ENCODE measurements around the gene ARMC3.
"Not testable (repeated sequence)": the region's sequence is repeated elsewhere in the genome, so short reads cannot be mapped to it uniquely, and the experiment has no call there.

ARMC3 gene

DNA sequence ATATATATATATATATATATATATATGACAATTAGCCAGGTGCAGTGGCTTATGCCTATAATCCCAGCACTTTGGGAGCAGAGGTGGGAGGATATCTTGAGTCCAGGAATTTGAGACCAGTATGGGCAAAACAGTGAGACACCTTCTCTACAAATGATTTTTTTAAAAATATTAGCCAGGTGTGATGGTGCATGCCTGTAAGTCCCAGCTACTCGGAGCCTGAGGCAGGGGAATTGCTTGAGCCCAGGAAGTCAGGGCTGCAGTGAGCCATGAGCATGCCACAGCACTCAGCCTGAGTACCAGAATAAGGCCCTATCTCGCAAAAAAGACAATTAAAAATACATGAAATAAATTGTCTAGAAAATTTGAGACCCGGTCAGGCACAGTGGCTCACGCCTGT, 120.3 kb downstream of the ARMC3 start:
- DNase-seq (ENCODE audit: low read depth, low spot score) = no peak

- DNase-seq (ENCODE audit: low read depth, low spot score) = no peak
Observed at GRCh38 chr10:23051278-23051677, 123.4 kb downstream of the ARMC3 start.

DNA sequence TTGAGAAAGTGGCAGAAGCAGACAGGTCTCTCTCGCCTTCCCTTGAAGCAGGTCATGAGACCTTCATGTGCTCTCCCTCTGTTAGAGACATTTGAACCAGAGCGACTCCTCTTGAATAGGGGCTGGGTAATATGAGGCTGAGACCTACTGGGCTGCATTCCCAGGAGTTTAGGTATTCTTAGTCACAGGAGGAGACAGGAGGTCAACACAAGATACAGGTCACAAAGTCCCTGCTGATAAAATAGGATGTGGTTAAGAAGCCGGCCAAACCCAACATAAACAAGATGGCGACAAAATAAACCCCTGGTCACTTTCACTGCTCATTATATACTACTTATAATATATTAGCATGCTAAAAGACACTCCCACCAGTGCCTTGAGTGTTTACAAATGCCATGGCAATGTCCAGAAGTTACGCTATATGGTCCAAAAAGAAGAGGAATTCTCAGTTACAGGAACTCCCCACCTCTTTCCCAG, 124.0 kb downstream of the ARMC3 start:
- DNase-seq (ENCODE audit: low read depth, low spot score) = no peak

GRCh38 chr10:23053036-23053435, 125.2 kb downstream of the ARMC3 start:
- DNase-seq (ENCODE audit: low read depth, low spot score) = no peak

GRCh38 chr10:23055424-23056185, 127.8 kb downstream of the ARMC3 start:
- no peak for DNase-seq (ENCODE audit: low read depth, low spot score)

- DNase-seq (ENCODE audit: low read depth, low spot score) = no peak
Observed at GRCh38 chr10:23056186-23056579, 128.3 kb downstream of the ARMC3 start.

DNA sequence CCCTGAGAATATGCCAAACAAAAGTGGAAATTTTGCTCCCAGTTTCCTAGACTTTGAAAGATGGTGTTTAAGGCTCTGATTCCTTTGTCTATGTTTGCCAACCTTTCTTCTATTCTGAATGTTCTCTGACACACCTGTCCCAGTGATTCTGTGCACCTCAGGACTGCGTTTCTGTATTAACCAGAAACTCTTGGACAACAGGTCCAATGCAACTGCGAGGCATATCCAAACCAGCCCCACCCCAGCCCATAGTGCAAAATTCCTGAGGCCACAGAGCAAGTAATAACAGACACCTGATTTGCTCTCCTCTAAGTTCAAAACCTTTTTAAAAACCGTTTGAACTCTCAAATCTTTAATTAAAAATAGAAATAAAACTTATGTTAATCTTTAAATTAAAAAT, 130.5 kb downstream of the ARMC3 start:
- DNase-seq (ENCODE audit: low read depth, low spot score) = no peak

DNA sequence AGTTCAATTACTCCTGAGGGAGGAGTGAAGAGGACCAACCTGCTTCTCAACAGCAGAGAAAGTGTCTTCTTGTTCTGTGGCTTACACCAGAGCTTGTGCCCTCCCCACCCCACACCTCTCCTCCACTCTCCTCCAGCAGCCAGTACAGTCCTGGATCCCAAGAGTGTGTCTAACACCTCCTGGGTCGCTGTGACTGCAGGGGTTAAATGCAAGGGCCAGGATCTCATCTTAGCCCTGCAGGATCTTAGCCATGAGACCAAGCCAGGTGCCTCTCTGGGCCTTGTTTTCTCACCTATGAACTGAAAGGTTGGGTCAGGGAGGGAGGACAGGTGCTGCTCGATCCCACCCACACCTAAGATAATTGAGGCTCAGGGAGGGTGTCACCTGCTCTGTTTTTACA, 133.1 kb downstream of the ARMC3 start:
- no peak for DNase-seq (ENCODE audit: low read depth, low spot score)

- peak; percentile 64 for DNase-seq (ENCODE audit: low read depth, low spot score)
Observed at GRCh38 chr10:23063045-23063972, 135.5 kb downstream of the ARMC3 start.

DNA sequence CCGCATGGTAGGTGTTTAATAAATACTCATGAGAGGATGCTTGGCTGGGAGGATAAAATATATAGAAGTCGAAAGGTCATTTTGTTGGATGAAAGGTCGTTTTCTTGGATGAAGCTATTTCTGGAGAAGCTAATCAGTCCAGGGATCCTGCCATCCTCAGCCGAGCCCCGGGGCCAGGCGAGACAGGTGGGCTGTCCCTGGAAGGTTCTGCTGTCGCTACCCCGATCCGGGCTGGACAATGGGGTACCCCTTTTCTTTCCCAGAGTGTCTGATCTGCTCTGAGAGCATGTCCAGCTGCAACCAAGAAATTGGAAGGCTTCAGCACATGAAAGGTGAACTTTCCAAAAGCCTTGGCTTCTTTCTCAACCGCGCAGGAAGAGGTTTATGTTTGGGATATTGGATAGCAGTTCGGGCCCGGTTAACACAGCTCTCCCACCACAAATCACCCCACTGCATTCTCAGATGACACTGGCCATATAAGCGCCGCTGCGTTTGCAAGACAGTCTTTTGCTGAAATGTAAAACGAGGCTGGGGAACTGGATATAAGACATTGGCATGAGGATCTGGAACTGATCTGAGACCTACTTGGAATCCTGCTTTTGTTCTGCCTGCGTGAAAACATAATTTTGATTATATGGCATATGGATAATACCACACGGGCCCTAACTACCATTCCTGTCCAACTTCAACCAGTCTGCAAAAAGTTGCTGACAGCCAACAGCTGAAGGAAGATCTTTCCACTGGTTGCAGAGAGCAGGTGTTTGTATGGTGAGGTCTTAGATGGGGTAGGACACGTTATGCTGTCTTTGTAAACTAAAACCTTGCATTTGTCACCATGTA, 136.3 kb downstream of the ARMC3 start:
- no peak for DNase-seq (ENCODE audit: low read depth, low spot score)

DNA sequence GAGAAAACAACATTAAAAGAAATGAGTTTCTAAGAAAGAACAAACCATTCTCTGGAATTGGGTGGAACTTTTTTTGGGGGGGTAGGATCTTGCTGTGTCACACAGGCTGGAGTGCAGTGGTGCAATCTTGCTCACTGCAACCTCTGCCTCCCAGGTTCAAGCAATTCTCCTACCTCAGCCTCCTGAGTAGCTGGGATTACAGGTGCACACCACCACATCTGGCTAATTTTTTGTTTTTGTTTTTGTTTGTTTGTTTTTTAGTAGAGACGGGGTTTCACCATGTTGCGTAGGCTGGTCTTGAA, 136.9 kb downstream of the ARMC3 start:
- not testable (repeated sequence) for DNase-seq (ENCODE audit: low read depth, low spot score)

- DNase-seq (ENCODE audit: low read depth, low spot score) = peak; percentile 94
Observed at GRCh38 chr10:23065181-23065948, 137.5 kb downstream of the ARMC3 start.

DNA sequence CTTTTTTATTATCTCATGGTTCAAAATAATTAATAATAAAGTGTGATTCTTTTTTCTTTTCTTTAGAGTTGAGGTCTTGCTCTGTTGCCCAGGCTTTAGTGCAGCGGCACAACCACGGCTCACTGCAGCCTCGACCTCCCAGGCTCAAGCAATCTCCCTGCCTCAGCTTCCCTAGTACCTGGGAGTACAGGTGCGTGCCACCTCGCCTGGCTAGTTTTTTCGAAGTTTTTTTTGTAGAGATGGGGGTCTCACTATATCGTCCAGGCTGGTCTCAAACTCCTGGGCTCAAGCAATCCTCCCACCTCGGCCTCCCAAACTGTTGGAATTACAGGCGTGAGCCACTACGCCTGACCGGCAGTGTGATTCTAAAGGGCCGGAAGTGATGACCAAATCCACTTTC, 139.5 kb downstream of the ARMC3 start:
- DNase-seq (ENCODE audit: low read depth, low spot score) = no peak

DNA sequence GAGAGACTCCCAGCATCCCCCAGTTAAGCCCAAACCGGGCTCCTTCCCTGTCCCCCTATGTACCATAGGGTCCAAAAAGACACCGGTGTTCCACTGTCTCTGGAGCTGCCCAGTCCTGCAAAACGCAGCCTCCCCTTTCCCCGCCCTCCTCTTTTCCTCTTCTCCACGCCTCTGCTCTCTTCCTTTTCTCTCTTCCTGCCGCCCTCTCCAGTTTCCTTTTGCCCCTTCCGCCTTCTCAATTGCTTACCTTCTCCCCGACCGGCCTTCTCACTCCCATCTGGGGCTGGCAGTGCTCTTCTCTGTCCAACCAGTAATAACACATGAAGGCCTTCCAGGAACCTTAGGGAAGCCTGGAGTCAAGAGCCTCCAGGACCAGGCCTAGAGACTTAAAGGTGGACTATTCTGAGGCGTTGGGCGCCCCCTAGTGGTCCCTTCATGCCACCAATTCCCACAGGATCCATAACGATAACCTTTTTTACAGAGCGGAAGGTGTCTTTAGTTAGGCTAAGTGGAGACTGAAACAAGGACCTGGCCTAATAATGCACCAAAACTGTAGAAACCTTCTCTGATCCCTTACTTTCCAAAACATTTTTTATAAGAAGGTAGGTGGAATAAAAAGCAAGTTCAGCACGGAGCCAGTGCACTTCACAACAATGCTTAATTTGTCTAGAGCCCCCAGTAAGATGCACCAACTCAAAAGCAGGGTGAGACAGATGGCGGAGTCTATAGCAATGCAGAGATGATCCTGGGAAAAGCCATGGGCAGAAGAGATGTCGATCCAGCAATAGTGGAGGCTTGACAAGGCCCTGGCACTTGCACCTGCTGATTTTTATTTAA, 140.3 kb downstream of the ARMC3 start:
- DNase-seq (ENCODE audit: low read depth, low spot score) = peak; percentile 90

- DNase-seq (ENCODE audit: low read depth, low spot score) = no peak
Observed at GRCh38 chr10:23069019-23069815, 141.4 kb downstream of the ARMC3 start.

- not testable (repeated sequence) for DNase-seq (ENCODE audit: low read depth, low spot score)
Observed at GRCh38 chr10:23070092-23070912, 142.4 kb downstream of the ARMC3 start.

DNA sequence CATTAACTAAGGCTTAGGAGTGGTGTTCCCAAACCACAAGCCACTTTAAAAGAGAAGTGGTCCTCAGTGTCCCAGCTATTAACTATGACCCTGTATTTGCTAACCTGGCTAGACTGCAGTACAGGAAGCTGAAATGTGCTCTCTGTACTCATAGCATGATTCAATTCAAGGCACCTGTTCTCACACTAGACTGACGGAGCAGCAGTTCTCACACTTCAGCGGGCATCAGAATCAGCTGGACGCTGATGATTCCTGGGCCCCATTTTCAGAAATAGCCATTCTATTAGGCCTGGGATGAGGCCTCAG, 143.0 kb downstream of the ARMC3 start:
- DNase-seq (ENCODE audit: low read depth, low spot score) = no peak

DNA sequence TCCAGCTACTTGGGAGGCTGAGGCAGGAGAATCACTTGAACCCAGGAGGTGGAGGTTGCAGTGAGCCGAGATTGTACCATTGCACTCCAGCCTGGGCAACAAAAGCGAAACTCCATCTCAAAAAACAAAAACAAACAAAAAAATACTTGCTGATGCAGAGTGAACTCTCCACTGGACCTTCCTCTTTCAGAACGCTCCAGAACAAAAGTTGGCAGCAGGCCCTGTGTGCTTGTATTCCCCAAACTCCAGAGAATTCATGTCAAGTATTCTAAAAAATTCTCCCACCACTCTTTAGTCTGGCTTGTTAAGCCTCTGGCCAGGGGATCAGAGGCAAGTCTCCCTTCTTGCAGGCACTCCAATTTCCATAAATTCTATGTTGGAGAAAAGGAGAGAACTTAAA, 144.7 kb downstream of the ARMC3 start:
- DNase-seq (ENCODE audit: low read depth, low spot score) = not testable (repeated sequence)

DNA sequence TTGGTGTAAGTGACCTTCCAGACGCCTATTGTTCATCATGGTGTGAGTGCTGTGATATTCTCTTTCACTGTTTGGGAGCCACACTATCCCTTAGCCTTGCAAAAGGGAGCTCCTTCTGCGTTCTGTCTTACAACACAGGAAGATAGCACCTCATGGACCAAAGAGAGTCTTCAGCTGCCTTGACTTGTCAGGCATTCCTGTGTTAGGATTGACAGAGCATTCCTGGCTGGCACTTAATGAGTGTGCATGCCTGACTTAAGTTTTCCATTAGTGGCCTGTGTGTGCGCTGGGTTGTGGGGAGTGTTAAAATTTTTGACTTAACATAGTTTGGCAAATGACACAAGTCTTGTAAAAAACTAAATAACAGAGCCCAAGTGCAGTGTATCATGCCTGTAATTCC, 145.7 kb downstream of the ARMC3 start:
- DNase-seq (ENCODE audit: low read depth, low spot score) = no peak

Data from astrocyte of the hippocampus (primary cell).